ENCODE data around the gene CD101.

The CD101 gene

DNA sequence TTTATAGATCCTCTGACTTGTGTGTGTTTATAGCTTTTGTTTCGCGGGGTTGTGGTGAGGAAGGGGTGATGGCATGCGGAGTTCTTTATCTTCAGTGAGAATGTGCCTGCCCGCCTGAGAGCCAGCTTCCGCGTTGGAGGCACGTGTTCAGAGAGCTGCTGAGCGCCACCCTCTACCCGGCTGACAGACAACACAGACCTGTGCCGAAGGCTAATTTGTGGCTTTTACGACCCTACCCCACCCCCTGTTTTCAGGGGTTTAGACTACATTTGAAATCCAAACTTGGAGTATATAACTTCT, 14.4 kb upstream of the CD101 start:
- DNase-seq, result no peak

DNA sequence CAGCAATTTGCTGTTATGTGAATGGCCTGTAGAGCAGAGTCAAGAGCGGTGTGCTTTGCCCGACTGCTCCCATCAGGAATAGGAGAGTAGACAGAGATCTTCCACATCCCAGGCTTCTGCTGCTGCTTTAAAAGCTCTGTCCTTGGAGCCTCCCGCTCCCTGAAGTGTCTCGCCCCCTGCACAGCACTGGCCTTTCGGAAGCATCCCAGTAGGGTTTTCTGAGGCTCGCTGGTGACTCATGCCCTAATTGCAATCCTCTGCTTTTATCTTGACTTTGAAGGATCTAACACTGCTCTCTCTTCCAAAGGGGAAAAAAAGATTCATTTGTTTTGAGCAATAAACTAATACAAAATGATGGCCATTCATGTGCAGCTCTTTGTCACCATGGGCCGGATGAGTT, 13.3 kb upstream of the CD101 start:
- DNase-seq, result no peak

DNA sequence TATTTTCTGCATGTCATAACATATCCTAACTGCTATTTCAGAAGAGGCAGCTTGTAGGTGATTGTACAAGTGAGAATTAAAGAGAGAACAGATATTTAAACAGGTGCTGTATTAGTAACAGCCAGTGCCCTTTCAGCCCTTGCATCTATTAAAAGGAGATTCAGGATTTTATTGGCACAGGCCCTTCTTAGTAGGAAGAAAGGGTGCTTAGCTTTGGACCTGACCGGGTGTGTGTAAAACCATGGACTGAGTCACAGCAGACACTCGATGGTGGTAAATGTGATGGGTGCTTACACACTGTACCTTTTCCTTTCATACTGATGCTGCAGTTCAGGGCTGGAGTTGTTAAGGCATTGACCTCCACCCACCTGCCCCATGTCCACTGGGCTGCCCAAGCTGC, 12.7 kb upstream of the CD101 start:
- DNase-seq, result no peak

DNA sequence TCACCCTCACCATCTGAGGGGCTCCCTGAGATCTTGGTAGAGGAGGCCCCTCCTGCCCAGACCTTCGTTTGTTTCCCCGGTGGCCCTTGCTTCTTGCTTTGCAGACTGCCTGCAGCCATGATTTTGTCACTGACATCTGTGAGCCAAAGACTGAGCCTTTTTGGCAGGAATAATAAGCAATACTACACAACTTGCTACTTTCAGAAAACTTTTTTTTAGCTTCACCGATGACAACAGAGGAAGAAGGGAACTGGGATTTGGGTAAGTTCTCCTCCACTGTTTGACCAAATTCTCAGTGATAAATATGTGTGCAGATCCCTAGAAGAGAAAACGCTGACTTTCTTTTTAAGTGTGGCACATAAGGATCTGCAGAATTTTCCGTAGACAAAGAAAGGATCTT, 11.7 kb upstream of the CD101 start:
- DNase-seq, result no peak

GRCh38 chr1:116990612-116991151, 10.9 kb upstream of the CD101 start:
- no peak for DNase-seq

DNA sequence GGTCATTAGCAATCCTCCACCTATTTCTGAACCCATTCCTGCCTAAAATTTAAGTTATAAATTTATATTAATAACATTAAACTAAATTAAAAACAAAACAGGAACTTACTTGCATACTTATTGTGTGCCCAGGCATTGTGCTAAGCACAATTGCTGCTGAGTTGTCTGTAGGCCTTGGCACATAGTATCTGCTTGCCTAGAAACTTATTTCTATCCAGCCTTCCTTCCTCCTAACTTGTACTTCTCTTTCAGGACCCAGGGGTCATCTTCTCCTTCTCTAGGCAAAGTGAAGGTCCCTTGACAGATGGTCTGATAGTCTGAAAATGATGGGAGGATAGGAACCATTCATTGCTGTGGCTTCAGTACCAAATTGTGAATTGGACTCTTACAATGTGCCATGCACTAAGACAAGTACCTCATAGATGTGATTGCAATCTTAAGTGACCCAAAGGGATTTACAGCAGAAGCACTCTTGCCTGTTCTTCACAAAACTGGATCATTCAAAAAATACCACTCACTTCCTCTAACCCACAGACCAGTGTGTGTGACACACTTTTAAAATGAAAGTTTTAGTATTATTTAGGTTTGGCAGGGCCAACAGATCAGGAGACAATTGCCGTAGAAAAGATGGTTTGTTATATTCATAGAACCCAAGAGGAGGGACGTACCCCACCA, 10.3 kb upstream of the CD101 start:
- DNase-seq, result no peak

DNA sequence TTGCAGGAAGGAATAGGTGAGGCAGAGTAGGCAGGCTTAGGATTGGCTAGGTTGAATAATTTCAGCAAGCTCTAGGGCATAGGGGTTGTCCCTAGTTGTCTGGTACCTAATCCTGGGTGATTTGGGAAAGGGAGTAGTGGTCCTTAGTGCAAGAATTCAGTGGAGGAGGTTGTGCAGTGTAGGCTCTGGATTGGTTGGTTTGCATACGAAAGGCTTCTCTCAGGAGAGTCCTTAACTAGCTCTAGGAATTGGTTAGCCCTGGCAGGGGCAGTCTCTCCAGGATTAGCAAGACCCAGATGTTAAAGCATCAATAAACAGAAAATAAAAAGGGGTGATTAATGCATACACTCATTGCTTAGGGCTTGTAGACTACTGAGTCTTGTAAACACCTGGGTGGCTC, 9.6 kb upstream of the CD101 start:
- no peak for DNase-seq

- DNase-seq, result no peak
Measured at GRCh38 chr1:116993286-116993685, 8.3 kb upstream of the CD101 start.

- DNase-seq, result no peak
Measured at GRCh38 chr1:116994411-116994810, 7.1 kb upstream of the CD101 start.

- DNase-seq, result no peak
Measured at GRCh38 chr1:116997066-116997465, 4.5 kb upstream of the CD101 start.

GRCh38 chr1:116997636-116998035, 3.9 kb upstream of the CD101 start:
- DNase-seq, result no peak

DNA sequence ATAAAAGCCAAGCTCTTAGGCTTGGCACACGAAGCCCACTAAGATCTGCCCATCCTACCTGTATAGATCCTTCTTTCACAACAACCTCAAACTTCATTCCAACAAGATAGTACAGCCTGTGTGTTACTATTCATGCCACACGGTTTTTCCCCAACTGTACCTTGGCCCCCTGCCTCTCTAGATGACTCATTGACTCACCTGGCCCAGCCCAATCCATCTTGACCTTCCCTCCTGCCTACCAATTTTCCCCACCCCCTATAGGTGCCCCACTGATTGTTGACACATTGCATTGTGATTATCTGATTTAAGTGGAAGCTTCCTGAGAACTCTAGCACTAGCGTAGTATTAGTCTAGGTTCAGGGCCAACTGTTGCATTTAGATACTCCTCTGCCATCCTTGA, 2.0 kb upstream of the CD101 start:
- no peak for DNase-seq

GRCh38 chr1:117000142-117000541, 1.4 kb upstream of the CD101 start:
- DNase-seq, result no peak

DNA sequence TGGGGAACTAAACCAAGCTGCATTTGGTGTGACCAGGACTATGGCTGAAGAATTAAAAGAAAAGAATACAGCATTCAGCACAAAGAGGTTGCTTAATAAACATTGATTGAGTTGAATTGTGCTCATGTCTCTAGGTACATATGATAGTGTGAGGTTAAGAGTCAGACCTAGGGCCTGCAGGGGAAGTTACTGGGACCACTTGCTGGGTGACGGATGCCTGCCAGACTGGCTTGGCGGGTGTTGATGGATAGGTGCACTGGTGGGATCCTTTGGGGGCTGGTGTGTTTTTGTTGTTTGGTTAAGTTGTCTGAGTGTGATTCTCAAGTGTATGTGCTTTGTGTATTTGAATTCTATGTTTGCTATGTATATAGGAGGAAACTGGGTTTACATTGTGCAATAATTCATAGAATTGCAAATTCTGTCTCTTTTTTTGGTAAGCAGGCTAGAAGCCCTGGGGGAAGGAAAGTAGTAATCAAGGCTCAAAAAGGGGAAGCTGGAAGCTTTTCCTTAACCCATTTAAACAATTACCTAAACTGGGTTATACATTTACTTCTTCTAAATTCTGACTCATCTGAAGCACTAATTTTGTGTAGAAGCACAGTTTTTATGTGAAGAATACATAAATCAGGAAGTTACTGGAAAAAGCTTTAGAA, 1.8 kb downstream of the CD101 start:
- DNase-seq, result no peak

- no peak for DNase-seq
Measured at GRCh38 chr1:117007719-117008013, 6.1 kb downstream of the CD101 start.

DNA sequence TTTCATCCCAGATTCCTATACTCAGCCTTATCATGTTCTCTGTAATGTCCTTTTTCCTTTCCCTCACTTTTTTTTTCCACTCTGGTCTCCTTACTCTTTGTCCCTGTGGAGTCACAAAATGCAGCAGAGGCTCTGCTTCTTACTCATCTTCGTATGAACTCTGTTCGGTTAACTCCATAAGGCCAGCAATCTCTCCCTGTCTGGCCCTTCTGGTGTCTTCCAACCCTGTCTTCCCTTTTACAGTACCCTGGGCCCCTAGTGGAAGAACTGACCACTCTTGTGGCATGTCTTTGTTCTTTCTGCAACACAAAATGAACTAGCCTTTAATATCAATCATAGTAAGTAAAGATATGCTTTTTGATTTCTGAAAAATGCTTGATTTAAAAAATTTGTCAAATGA, 7.1 kb downstream of the CD101 start:
- no peak for DNase-seq

GRCh38 chr1:117009132-117009531, 7.6 kb downstream of the CD101 start:
- no peak for DNase-seq

DNA sequence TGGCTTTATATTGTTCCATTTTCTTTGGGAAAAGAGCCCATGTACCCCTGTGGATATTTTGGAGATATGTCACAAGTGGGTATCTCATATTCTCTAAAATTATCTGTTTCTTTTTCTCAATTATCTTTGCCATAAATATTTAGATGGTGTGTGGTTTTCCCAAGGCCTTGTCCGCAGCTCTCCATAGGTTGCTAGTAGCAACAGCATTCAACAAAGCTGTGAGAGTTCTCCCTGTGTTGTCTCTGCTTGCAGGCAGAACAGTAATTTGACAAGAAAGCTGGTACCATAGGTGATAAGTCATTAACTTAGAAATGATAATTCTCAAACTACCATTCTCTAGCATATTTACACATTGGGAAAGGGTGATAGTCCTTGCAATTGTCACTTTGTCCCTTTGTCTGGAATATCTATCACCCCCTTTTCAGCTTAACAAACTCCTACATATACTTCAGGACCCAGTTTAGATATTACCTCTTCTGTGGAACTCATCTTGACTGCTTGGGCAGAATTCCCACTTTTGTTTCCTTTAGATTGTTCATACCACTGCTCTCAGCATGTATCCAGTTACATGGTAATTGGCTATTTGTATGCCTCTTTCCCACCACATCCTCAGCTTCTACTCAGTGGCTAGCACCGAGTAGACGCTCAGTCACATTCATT, 8.9 kb downstream of the CD101 start:
- DNase-seq, result no peak

- DNase-seq, result no peak
Measured at GRCh38 chr1:117011334-117011733, 9.8 kb downstream of the CD101 start.

DNA sequence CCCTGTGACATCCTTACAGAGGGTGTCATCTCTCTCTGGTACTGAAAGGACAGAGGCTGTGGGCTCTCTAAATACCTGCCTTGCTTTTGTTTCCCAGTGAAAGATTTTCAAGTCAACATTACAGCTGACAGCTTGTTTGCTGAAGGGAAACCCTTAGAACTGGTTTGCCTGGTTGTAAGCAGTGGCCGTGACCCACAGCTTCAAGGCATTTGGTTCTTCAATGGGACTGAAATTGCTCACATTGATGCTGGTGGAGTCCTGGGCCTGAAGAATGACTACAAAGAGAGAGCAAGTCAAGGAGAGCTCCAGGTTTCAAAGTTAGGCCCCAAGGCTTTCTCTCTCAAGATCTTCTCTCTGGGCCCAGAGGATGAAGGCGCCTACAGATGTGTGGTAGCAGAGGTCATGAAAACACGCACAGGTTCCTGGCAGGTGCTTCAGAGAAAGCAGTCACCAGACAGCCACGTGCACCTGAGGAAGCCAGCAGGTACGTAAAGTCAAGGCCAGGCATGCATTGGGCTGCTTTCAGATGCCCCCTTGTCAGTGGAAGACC, 11.8 kb downstream of the CD101 start:
- no peak for DNase-seq

GRCh38 chr1:117014209-117014608, 12.6 kb downstream of the CD101 start:
- DNase-seq, result no peak

DNA sequence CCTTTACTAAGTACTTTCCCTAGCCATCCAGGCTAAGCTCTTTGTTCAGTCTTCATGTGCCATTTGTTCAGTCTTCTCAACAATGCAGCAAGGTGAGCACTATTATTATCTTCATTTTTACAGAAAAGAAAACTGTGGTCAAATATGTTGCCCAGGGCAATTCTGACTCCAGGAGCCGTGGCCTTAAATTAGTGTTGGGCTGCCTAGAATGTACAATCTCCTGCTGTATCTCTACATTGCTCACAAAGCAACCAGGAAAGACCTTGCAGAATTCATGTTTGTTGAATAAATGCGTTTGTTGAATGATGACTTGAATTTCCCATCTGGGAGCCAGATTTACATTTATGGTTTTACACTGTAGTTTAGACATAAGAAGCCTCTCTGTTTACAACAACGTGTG, 14.2 kb downstream of the CD101 start:
- no peak for DNase-seq

DNA sequence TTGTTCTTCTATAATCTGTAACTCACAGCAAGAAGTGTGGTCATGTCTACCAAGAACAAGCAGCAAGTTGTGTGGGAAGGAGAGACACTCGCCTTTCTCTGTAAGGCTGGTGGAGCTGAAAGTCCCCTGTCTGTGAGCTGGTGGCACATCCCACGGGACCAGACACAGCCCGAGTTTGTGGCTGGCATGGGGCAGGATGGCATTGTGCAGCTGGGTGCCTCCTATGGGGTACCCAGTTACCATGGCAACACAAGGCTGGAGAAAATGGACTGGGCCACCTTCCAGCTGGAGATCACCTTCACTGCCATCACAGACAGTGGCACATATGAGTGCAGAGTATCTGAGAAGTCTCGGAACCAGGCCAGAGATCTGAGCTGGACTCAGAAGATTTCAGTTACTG, 15.5 kb downstream of the CD101 start:
- DNase-seq, result no peak

GRCh38 chr1:117017648-117018047, 16.1 kb downstream of the CD101 start:
- DNase-seq, result no peak
